ENCODE results near the gene EYA4.

GRCh38 chr6:133201231-133201630 lies 39.9 kb upstream of the EYA4 start:
- no peak for TF ChIP-seq POLR2A (IDR thresholded peaks at IDR 0.05)
- no peak for TF ChIP-seq CTCF (IDR thresholded peaks at IDR 0.05)
- TF ChIP-seq EP300 (IDR thresholded peaks at IDR 0.05) = no peak
